H1 (cell line): ENCODE measurements around the gene MARK3. TPM values are rescaled to one million over a fixed set of nuclear protein-coding genes. Genes with fewer than 3 reads are reported as not detected.

ENCODE experiments used
- CTCF ChIP-seq, 3 experiments: IDR thresholded peaks; 1 replicate in 2 of 3; 2 replicates in 1 of 3; pipeline versions ENCODE4 v1.5.1 to v1.6.1; 2011; ENCODE audit warnings: low read length in 3 of 3, mild to moderate bottlenecking in 3 of 3, inconsistent platforms in 2 of 3, low read depth in 1 of 3, moderate library complexity in 1 of 3; ENCODE audit not compliant: insufficient read depth in 1 of 3; ENCODE audit errors: control extremely low read depth in 1 of 3
- EP300 ChIP-seq, 2 experiments: IDR thresholded peaks; 1 replicate in 1 of 2; 2 replicates in 1 of 2; pipeline ENCODE4 v1.6.1; 2011 to 2012; ENCODE audit warnings: low read depth in 2 of 2, low read length in 2 of 2, mild to moderate bottlenecking in 2 of 2, borderline replicate concordance in 1 of 2, inconsistent platforms in 1 of 2, moderate library complexity in 1 of 2
- GABPA ChIP-seq: IDR thresholded peaks from 2 replicates; pipeline ENCODE4 v1.6.1; 2011; ENCODE audit warnings: mild to moderate bottlenecking, low read length, moderate library complexity, borderline replicate concordance; ENCODE audit not compliant: insufficient read depth
- MAFK ChIP-seq: IDR thresholded peaks from 2 replicates; pipeline ENCODE4 v1.6.1; 2012; ENCODE audit warnings: low read depth, mild to moderate bottlenecking, improper control_type of control experiment, low read length
- POLR2AphosphoS5 ChIP-seq: IDR thresholded peaks from 2 replicates; pipeline ENCODE4 v1.6.1; 2011; ENCODE audit warnings: low read depth, low read length
- RXRA ChIP-seq: IDR thresholded peaks from 2 replicates; pipeline ENCODE4 v1.6.1; 2011; ENCODE audit warnings: low read depth, mild to moderate bottlenecking, low read length, moderate library complexity; ENCODE audit not compliant: insufficient read depth
- SP4 ChIP-seq: IDR thresholded peaks from 2 replicates; pipeline ENCODE4 v1.6.1; 2012; ENCODE audit warnings: low read length, inconsistent platforms
- SRF ChIP-seq: IDR thresholded peaks from 2 replicates; pipeline ENCODE4 v1.6.1; 2011; ENCODE audit warnings: mild to moderate bottlenecking, low read depth, low read length, moderate library complexity
- TCF12 ChIP-seq: IDR thresholded peaks from 2 replicates; pipeline ENCODE4 v1.6.1; 2011; ENCODE audit warnings: low read depth, mild to moderate bottlenecking, low read length
- YY1 ChIP-seq: IDR thresholded peaks from 2 replicates; pipeline ENCODE4 v1.6.1; 2011; ENCODE audit warnings: low read depth, mild to moderate bottlenecking, low read length
- polyA plus RNA-seq, 7 experiments: library from polyadenylated mRNA; depleted of rRNA in 3 of 7; stranded (reverse) in 5 of 7; unstranded in 2 of 7; fragments of >200 nt in 5 of 7; fragments of 200-250 nt in 2 of 7; gene quantifications; 1 replicate in 5 of 7; 2 replicates in 1 of 7; 4 replicates in 1 of 7; pipeline versions ENCODE4 v1.2.1 to v1.2.3, GENCODE V29; 2011 to 2013; ENCODE audit warnings: missing spikeins in 2 of 7, mixed read lengths in 2 of 7
- total RNA-seq: library from RNA; stranded (reverse); fragmentation: NEBNext Ultra II Directional; extraction: Animal tissue kit (Norgen Biotek cat#: 25700); gene quantifications from 2 replicates; pipeline ENCODE4 v1.2.1, GENCODE V29; 2021
- TF ChIP-seq, protein P1 (sequence below): IDR thresholded peaks from 2 replicates; pipeline ENCODE4 v1.6.1; 2012; ENCODE audit warnings: inconsistent platforms

MARK3 gene
- total and polyA plus RNA-seq, 2 of the 8 experiments (the other 6 are each of a cell fraction or from before 2014, with no cell fraction given): 39.4 to 76.9 TPM

- no peak for TF ChIP-seq RXRA
- no peak for TF ChIP-seq MAFK
- TF ChIP-seq GABPA: peak; percentile 65; the same call in 1 of the 2 replicates
- TF ChIP-seq SRF: no peak
- TF ChIP-seq YY1: peak; percentile 74
- no peak for TF ChIP-seq SP4
- peak; percentile 91 for TF ChIP-seq TCF12
- TF ChIP-seq POLR2AphosphoS5: no peak
- no peak for TF ChIP-seq EP300 (IDR thresholded peaks at IDR 0.05; ENCODE audit: borderline replicate concordance in 1 of 2, low read depth in 2 of 2, low read length in 2 of 2)
- peak in 2 of 3 experiments; percentile 98; a peak in 3 of 4 replicates for TF ChIP-seq CTCF (IDR thresholded peaks at IDR 0.05; ENCODE audit: control extremely low read depth in 1 of 3, insufficient read depth in 1 of 3, low read depth in 1 of 3, low read length in 3 of 3)
- TF ChIP-seq, protein P1, sequence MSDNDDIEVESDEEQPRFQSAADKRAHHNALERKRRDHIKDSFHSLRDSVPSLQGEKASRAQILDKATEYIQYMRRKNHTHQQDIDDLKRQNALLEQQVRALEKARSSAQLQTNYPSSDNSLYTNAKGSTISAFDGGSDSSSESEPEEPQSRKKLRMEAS: peak; percentile 94
These were observed 161.6 kb downstream of the MARK3 start (continued) for GRCh38 chr14:103546652-103547454.
